Left ventricle myocardium inferior (tissue), 1 donor: ENCODE data around the gene NMT1. TPM values are rescaled to one million over a fixed set of nuclear protein-coding genes. Genes with fewer than 3 reads are reported as not detected.

ENCODE experiments used
- DNase-seq: peaks from one replicate; pipeline ENCODE4 v3.0.0-alpha.2; 2020
- H3K27ac ChIP-seq: fragments of 200-600 bp; replicated peaks from 2 replicates; pipeline ENCODE4 v1.8.0; 2021
- H3K27me3 ChIP-seq: fragments of 200-600 bp; 2 replicates; pipeline ENCODE4 v1.8.0; 2021; ENCODE audit warnings: low read depth
- H3K36me3 ChIP-seq: fragments of 200-600 bp; 2 replicates; pipeline ENCODE4 v1.8.0; 2021
- H3K4me1 ChIP-seq: fragments of 200-600 bp; 2 replicates; pipeline ENCODE4 v1.8.0; 2021
- H3K4me3 ChIP-seq: fragments of 200-600 bp; 2 replicates; pipeline ENCODE4 v1.8.0; 2021; ENCODE audit warnings: mild to moderate bottlenecking, moderate library complexity
- H3K9me3 ChIP-seq: fragments of 200-600 bp; replicated peaks from 2 replicates; pipeline ENCODE4 v1.8.0; 2021
- intact Hi-C: fragments of 100-400 bp; cut with micrococcal nuclease; formaldehyde crosslinking; loops from one replicate; pipeline ENCODE4 v1.11.0; 2022
- total RNA-seq: library from RNA; stranded (reverse); fragmentation: NEBNext Ultra II Directional; extraction: Animal tissue kit (Norgen Biotek cat#: 25700); gene quantifications from one replicate; pipeline ENCODE4 v1.2.1, GENCODE V29; 2021
- TF ChIP-seq, protein P1 (sequence below): fragments of 200-600 bp; IDR thresholded peaks from 2 replicates; pipeline ENCODE4 v1.8.0; 2021; ENCODE audit warnings: antibody characterized with exemption, mild to moderate bottlenecking, borderline replicate concordance
- donor health status: DM: no; HTN: yes; CAD: no; lungs with severe emphysema.

Gene NMT1
- total RNA-seq, 1 donor from 2014 or later: 86.0 TPM

DNA sequence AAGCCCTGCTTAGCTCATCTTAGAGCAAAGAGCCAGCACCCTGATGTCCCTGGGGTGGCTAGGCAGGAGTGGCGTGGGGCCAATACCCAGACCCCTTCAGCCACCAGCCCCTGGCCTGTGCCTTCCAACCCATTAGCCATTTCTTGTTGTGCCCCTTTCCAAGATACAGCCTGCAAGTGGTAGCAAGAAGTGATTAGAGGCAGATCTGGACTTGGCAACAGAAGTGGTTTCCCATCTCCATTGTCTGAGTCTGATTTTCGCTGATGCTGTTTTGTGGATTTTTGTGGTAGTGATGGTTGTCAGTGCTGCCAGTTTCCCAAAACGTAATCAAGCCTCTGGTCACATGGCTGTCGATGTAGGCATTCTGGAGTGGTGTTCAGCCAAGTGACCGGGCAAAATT lies 45.5 kb downstream of the NMT1 start:
- TF ChIP-seq, protein P1, sequence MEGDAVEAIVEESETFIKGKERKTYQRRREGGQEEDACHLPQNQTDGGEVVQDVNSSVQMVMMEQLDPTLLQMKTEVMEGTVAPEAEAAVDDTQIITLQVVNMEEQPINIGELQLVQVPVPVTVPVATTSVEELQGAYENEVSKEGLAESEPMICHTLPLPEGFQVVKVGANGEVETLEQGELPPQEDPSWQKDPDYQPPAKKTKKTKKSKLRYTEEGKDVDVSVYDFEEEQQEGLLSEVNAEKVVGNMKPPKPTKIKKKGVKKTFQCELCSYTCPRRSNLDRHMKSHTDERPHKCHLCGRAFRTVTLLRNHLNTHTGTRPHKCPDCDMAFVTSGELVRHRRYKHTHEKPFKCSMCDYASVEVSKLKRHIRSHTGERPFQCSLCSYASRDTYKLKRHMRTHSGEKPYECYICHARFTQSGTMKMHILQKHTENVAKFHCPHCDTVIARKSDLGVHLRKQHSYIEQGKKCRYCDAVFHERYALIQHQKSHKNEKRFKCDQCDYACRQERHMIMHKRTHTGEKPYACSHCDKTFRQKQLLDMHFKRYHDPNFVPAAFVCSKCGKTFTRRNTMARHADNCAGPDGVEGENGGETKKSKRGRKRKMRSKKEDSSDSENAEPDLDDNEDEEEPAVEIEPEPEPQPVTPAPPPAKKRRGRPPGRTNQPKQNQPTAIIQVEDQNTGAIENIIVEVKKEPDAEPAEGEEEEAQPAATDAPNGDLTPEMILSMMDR: no peak
- intact Hi-C loops: no loop called here
- Histone ChIP-seq H3K9me3 (no peaks in the 10 kb centered on the region), H3K36me3 (peaks cover 66% of the 10 kb centered on the region), H3K4me1 (peaks cover 98% of the 10 kb centered on the region), H3K4me3 (no peak overlapping the region), H3K27me3 (no peaks in the 10 kb centered on the region), H3K27ac (peak overlapping the region; percentile 95)
- no peak for DNase-seq

DNA sequence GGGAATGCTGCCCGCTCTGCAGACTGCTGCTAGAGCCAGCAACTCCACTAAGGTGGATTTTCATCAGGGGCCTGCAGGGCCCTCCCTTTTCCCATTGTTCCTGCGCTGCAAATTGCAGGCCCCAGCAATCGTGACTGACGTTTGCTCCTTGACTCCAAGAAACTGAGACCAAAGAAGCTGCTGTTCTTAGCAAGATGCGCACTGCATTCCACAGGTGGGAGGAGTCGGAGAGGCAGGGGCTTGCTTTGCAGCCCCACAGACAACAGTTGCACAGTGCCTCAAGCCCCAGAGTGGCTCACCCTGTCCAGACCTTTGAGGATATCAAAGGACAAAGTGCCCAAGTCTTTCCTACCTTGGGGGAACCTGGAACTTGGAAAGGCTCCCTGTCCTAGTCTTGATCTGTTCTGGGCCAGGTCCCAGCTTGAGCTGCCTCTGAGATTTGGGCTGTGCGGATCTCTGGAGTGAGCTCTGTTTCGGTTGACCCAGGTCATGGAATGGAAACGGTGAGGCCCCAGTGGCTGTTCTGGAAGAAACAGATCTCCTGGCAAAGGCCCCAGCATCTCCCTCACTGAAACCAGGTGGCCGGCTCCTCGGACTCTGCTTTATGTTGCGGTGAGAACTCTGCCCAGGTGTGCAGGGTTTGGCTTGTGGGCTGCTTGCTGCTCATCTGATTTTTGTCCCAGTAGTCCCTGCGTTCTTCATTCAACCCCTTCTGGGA lies 46.3 kb downstream of the NMT1 start:
- H3K4me1 ChIP-seq: peaks cover 98% of the 10 kb centered on the region
- H3K36me3 ChIP-seq: peaks cover 61% of the 10 kb centered on the region
- peak overlapping the region; percentile 95 for H3K27ac ChIP-seq
- H3K9me3 ChIP-seq: no peaks in the 10 kb centered on the region
- no peaks in the 10 kb centered on the region for H3K27me3 ChIP-seq
- intact Hi-C loops: no loop called here
- H3K4me3 ChIP-seq: no peak overlapping the region
- TF ChIP-seq, protein P1: no peak
- DNase-seq: no peak

DNA sequence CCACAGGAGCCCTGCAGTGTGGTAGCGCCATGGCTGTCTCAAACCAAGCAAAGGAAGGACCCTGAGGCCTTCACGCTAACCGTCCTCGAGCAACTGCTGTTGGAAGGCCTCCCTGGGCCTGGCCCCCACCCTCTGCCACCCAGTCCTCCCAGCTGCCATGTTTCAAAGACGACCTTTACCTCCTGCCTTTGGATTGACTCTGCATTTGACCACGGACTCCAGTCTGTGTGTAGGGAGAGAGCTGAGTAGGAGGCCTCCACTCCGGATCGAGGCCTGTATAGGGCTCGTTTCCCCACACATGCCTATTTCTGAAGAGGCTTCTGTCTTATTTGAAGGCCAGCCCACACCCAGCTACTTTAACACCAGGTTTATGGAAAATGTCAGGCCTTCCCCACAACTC lies 46.9 kb downstream of the NMT1 start:
- H3K4me1 ChIP-seq: peaks cover 97% of the 10 kb centered on the region
- peaks cover 61% of the 10 kb centered on the region for H3K36me3 ChIP-seq
- H3K27ac ChIP-seq: peak overlapping the region; percentile 95
- no peaks in the 10 kb centered on the region for H3K9me3 ChIP-seq
- DNase-seq: no peak
- intact Hi-C loops: no loop called here
- H3K27me3 ChIP-seq: no peaks in the 10 kb centered on the region
- H3K4me3 ChIP-seq: no peak overlapping the region
- TF ChIP-seq, protein P1: no peak

DNA sequence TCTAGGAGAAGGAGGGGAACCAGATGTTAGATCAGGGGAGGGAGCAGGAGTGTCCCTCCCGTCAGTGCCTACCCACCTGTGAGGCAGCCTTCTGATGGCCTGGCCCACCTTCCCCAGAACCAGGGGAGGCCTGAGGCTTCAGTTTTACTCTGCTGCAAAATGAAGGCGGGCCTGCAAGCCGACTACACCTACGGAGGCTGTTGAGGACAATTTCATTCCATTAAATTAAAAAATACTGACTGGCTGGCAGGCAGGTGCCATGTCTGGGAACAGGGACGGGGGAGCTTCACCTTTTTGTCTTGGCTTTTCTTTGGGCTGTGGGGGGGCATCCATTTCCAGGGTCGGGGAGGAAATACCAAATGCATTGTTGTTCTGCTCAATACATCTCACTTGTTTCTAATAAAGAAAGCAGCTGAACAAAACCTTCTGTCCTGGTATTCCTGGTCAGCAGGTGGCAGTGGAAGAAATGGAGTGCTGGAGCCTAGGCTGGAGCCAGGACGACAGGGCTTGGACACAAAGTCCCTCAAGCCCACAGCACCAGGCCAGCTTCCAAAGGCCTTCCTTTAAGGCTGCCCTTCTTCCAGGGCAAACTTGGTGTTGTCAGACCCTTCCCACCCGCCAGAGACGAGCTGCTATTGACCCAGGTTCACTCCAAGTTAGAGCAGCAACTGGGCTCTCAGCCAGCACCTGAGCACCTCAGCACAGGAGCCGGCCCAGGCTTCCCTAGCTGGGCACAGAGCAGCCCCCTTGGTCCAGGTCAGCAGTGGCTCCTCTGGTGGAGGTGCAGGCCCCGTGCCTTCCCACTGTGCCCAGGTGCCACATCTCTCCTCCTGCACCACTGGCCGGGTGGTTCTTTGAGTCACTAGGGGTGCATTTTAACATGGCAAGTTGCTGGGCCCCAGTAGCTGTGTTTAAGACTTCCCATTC lies 47.7 kb downstream of the NMT1 start:
- peaks cover 91% of the 10 kb centered on the region for H3K4me1 ChIP-seq
- TF ChIP-seq, protein P1: peak; percentile 35
- intact Hi-C loops: no loop called here
- H3K27me3 ChIP-seq: no peaks in the 10 kb centered on the region
- H3K27ac ChIP-seq: peak overlapping the region; percentile 95
- DNase-seq: no peak
- no peaks in the 10 kb centered on the region for H3K9me3 ChIP-seq
- H3K4me3 ChIP-seq: no peak overlapping the region
- peaks cover 61% of the 10 kb centered on the region for H3K36me3 ChIP-seq

DNA sequence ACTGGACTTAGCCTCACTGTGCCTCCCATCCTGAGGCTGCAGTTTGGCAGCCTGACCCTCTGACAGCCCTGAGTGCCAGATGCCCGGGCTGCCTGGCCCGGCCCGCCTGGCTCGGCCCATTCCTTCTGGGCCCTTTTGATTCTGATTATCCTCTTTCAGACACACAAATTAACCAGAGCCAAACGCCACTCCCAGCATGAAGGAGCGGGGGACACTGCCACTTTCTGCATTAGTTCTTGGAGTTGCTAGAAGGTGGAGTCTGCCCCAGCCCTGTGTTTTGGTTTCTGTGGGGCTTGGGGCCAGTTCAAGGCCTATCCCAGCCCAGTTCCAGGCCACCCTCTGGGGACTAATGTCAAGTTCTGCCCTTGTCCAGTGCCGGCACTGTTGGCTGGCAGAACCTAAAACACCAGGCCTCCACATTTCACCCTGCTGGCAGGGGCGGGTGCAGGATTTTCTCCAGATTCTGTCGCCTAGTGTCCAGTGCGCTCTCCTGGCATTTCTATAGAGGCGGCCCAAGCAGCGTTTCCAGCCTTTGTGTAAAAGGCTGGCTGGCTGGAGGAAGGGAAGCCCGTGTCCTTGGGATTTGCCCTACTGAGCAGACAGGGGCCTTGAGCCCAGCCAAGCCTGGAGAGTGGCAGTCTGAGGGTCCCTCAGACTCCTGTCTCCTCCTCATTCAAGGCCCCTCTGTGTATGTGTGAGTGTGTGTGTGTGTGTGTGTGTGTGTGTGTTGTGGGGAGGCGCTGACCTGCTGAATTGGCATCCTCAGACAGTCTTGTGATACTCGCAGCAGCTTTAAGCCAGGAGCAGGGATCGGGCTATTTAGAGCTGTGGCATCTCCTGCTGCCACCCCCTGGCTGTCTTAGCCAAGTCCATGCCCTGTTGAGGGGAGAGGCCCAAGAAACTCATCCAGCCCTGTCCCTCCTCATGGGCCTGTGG lies 49.8 kb downstream of the NMT1 start:
- Histone ChIP-seq H3K27me3 (no peaks in the 10 kb centered on the region), H3K27ac (peak overlapping the region; percentile 95), H3K4me1 (peaks cover 70% of the 10 kb centered on the region), H3K9me3 (no peaks in the 10 kb centered on the region), H3K36me3 (peaks cover 60% of the 10 kb centered on the region), H3K4me3 (no peak overlapping the region)
- intact Hi-C loops: no loop called here
- DNase-seq: peak; percentile 60
- TF ChIP-seq, protein P1: no peak
